OCI-M2 (cell line): ENCODE data around the gene SNRNP40.

ENCODE experiments used
- DNase-seq: peaks from one replicate; lab custom pipeline; 2025; ENCODE audit not compliant: unreplicated experiment; lab: John Stamatoyannopoulos, UW

The SNRNP40 gene

GRCh38 chr1:31234123-31234708, 62.4 kb downstream of the SNRNP40 start:
- no peak for DNase-seq

DNA sequence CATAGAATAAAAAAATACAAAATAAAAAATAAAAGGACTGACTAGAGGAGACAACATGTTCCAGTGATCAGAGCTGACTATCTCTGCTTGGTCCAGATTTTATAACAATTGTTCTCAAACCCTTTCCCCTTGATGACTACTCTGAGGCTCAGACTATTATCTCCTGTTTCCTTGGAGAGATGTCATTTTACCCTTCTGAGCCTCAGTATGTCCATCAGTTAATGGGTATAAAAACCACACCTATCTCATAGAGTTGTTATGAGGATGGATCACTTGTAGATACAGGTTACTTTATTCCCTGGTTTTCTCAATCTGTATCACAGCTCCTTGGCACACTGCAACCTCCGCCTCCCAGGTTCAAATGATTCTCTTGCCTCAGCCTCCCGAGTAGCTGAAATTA, 63.9 kb downstream of the SNRNP40 start:
- DNase-seq: no peak

DNA sequence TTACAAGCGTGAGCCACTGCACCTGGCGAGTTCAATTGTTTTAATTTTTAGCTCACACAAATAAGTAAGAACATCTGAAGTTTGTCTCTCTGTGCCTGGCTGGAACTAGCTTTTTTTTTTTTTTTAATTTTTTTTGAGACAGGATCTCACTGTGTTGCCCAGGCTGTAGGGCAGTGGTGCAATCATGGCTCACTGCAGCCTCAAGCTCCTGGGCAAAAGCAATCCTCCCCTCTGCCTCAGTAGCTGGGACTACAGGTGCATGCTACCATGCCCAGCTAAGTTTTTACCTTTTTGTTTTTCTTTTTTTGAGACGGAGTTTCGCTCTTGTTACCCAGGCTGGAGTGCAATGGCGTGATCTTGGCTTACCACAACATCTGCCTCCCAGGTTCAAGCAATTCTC, 64.8 kb downstream of the SNRNP40 start:
- DNase-seq: no peak

DNA sequence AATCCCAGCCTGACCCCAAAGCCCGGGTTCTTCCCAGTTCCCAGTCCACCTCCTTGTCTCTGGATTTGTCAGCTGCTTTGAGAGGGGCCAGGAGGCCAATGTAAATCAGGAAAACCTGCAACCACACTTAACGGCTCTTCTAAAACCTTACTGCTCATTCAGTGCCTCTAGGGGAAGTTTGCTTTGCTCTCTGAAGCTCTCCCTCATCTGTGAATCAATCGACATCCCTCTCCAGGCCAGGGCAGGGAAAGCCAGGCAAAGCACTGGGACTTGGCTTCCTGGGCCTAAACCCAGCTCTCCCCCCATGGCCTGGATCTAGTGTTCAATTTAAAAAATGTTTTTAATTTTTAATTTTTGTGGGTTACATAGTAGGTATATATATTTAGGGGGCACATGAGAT, 66.2 kb downstream of the SNRNP40 start:
- DNase-seq: no peak

- no peak for DNase-seq
These were observed 67.6 kb downstream of the SNRNP40 start for GRCh38 chr1:31228986-31229385.

DNA sequence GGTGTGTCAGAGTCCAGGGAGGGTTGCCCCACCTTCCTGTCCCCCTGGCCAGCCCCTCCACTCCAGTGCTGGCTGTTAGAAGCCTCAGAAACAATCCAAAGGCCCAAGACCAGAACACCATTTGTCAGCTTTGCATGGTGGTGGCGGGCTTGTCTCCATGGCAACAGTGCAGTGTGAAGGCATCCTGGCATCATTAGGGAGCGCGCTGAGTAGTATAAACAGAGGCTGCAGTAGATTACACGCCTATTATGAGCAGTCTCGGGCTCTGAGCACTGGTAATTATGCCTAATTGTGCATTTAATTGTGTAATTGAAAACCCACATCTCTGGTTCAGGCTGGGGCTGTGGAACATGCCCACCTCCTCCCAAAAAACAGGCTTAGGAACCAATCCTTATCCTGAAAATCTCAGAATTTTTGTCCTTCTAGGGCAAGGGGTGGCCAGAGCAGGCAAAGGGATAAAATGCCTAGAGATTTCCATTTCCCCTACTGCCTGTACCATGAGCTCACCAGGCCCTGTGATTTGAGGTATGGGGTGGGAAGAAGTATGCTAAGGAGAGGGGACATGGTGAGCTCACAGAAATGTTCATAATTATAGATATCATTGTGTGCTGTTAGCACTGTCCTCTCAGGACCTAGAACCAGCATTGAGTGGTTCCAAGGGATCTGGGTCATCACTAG, 68.6 kb downstream of the SNRNP40 start:
- DNase-seq: no peak

DNA sequence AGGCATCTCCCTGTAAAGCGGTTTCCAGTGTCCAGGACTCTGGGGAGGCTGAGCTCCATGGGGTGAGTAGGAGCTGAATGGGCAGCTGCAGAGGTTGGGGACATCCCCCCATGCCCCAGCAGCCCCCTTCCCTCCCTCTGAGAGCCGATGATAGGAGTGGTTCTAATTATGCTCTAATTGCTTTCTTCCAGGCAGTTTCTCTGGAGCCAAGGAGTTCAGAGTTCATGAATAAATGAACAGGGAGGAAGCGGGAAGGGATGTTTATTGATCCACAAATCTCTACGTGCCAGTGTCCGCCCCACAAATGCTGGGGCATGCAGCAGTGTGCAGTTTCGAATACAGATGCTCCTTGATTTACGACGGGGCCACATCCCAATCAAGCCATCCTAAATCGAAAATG, 72.5 kb downstream of the SNRNP40 start:
- no peak for DNase-seq

- DNase-seq: no peak
These were observed 74.4 kb downstream of the SNRNP40 start for GRCh38 chr1:31222176-31222575.

GRCh38 chr1:31221072-31221471, 75.5 kb downstream of the SNRNP40 start:
- no peak for DNase-seq

DNA sequence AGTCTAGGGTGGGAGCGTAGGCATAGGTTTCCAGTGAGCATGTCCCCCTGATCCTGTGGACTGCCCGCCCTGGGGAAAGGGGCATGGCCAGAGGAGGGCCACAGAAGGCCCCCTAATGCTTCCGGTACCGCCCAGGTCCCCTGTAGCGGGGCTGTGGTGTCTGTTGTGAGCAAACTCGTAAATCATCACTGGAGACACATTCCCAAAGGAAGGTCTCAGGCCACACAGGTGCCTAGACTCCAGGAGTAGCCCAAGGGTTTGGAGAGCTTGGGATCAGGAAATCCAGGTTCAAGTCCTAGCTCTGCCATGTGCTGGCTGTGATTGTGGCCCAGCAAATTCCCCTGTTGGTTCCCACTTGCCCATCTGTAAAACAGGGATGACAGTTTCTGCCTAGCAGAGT, 77.1 kb downstream of the SNRNP40 start:
- no peak for DNase-seq

GRCh38 chr1:31218705-31219104, 77.9 kb downstream of the SNRNP40 start:
- no peak for DNase-seq

GRCh38 chr1:31216016-31216415, 80.6 kb downstream of the SNRNP40 start:
- DNase-seq: no peak

DNA sequence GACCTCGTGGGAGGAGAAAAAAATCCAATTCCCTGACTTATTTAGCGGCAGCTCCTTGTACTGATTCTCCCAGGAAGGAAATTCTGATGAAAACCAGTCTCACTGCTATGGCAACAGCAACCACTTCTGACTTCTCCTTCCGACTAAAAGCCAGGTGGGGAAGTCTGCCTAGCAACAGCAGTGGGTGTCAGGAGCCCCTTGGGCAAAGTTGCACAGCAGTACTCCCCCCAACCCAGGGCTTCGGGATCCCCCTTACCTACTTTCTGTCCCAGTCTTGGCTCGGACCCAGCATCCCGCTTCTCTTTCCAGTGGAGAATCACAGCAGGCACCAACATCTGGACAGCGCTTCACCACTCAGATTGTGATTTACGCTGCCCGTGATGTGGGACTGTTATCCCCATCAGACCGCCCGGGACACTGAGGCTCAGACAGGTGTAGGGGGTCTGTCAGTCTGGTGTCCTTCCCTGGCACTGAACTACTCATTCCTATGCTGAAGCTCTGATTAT, 81.5 kb downstream of the SNRNP40 start:
- no peak for DNase-seq

DNA sequence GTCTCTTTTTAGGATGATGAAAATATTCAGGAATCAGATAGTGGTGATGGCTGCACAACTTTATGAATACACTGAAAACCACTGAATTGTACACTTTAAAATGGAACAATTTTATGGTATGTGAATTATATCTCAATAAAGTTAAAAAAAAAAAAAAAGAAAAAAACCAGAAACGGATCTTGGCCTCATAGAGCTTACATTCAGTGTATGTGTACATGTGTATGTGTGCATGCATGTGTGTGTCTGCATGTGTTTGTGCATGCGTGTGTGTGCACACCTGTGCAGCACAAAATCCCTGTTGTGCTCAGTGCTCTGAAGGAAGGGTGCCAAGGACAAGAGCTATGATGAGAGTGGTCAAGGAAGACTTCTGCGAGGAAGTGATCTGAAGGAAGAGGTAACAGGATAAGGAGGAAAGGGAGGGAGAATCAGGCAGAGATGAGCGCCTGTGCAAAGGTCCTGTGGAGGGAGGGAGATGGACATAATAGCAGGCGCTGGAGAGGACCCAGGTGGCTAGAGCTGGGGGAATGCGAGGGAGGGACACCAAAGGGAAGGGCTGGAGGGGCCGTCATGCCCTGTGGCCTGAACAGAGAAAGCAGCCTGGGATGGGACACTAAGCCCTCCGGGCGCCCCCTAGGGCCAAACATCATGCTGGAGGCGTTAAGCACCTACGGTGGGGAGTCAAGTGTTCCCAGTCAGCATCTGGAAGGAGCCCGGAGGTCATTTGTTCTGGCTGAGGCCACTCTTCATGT, 82.1 kb downstream of the SNRNP40 start:
- no peak for DNase-seq
